ENCODE results near the gene FYB1.
A peak's percentile ranks its signal among the peaks of the same experiment; 100 is the strongest.
"Not testable (repeated sequence)": the region's sequence is repeated elsewhere in the genome, so short reads cannot be mapped to it uniquely, and the experiment has no call there.

The FYB1 gene

GRCh38 chr5:39225405-39226099 is 6.2 kb upstream of the FYB1 start:
- DNase-seq, result no peak

- DNase-seq, result no peak
These were observed 4.9 kb upstream of the FYB1 start for GRCh38 chr5:39224196-39224761.

- no peak for DNase-seq
These were observed 4.3 kb upstream of the FYB1 start for GRCh38 chr5:39223565-39224156.

- DNase-seq, result not testable (repeated sequence)
These were observed 2.3 kb upstream of the FYB1 start for GRCh38 chr5:39221671-39222070.

GRCh38 chr5:39220280-39221030 is 1.1 kb upstream of the FYB1 start:
- DNase-seq, result no peak

- DNase-seq, result no peak
These were observed 621 bp downstream of the FYB1 start for GRCh38 chr5:39218482-39219402.

GRCh38 chr5:39217365-39218281 is 1.7 kb downstream of the FYB1 start:
- peak; percentile 80 for DNase-seq

GRCh38 chr5:39216631-39217030 is 2.7 kb downstream of the FYB1 start:
- DNase-seq, result no peak

- no peak for DNase-seq
These were observed 3.5 kb downstream of the FYB1 start for GRCh38 chr5:39215857-39216256.

GRCh38 chr5:39214912-39215709 is 4.3 kb downstream of the FYB1 start:
- no peak for DNase-seq

- no peak for DNase-seq
These were observed 5.7 kb downstream of the FYB1 start for GRCh38 chr5:39213447-39214207.

GRCh38 chr5:39211773-39212172 is 7.6 kb downstream of the FYB1 start:
- DNase-seq, result no peak

- no peak for DNase-seq
These were observed 9.4 kb downstream of the FYB1 start for GRCh38 chr5:39209924-39210323.

- no peak for DNase-seq
These were observed 10.9 kb downstream of the FYB1 start for GRCh38 chr5:39208471-39208870.

- DNase-seq, result no peak
These were observed 11.9 kb downstream of the FYB1 start for GRCh38 chr5:39207345-39208045.

- DNase-seq, result no peak
These were observed 12.6 kb downstream of the FYB1 start for GRCh38 chr5:39206630-39207321.

- DNase-seq, result no peak
These were observed 13.8 kb downstream of the FYB1 start for GRCh38 chr5:39205550-39205949.

GRCh38 chr5:39203951-39204350 is 15.4 kb downstream of the FYB1 start:
- DNase-seq, result no peak

Data from KG1 (cell line).